NCI-H1436 (cell line): Measurements from ENCODE around the gene OR56A4.

Experiments
- DNase-seq: peaks from one replicate; lab custom pipeline; 2025; lab: John Stamatoyannopoulos, UW

The OR56A4 gene, protein sequence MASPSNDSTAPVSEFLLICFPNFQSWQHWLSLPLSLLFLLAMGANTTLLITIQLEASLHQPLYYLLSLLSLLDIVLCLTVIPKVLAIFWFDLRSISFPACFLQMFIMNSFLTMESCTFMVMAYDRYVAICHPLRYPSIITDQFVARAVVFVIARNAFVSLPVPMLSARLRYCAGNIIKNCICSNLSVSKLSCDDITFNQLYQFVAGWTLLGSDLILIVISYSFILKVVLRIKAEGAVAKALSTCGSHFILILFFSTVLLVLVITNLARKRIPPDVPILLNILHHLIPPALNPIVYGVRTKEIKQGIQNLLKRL

DNA sequence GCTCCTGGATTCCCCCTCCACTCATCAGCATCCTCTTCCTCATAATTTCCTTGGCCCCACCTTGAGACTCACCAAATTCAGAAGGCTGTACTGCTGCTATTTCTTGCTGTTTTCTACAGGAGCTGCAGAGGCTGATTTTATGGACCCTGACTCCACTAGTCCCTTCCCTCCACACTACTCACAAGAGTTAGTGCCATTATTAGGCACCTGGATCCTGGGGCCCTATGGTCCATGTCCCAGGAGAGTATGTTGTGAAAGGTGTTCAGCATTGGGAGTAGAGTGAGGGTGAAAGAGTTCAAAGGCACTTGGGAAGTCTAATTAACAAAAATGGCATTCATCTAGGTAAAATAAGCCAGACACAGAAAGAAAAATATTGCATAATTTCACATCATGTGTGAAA lies at the start of gene OR56A4:
TSS of gene OR56A4 (minus strand) at position 101 of the 400 bp plus-strand sequence. CDS start 3,954 bp downstream, outside the sequence.
- no peak for DNase-seq

DNA sequence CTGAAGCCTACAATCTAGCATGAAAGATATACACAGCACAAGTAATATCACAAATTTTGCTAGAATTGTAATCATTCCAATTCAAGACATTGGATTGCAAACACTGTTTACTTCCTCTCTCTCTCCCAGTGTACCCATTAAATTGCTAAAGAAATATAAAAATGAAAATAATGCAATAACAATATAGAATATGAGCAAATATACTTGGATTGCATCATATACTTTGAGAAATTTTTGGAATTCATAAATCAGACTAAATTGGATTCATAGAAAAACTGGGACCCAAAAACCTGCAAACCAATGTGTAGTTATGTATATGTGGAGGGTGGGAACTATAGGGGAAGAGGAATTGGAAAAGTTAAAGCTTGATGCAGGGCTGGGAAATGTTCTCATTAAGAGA lies 48.8 kb upstream of the OR56A4 start:
- no peak for DNase-seq

GRCh38 chr11:6052374-6052773 lies 45.6 kb upstream of the OR56A4 start:
- no peak for DNase-seq

- no peak for DNase-seq
Observed at GRCh38 chr11:6040874-6041273, 34.1 kb upstream of the OR56A4 start.

DNA sequence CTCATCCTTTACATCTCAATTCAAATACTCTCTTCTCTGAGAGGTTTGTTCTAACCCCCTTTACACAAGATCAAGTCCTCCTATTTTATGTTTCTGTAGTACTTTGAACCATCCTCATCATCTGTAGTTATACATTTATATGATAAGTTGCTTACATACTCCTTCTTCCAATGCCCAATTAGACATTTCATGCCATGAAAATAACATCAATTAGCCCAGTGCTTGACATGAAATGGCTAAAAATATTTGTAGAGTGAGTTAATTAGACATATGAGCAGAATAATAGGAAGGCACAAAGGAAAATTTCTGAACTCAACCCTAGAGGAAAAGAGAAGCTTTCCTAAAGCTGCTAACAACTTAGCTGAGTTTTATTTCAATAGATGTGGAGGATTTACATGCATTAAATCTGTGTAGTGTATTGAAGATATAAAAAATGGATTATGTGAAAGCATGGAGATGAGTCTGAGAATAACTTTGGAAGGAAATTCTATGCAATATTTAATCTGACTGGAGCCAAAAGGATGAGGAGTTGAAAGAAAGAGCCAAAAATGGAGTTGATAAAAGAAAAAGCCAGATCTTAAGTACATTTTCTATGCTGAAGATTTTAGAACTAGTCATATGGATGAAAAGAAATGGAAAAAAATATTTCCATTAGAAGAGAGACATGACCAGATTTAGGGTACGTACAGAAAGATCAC lies 24.1 kb upstream of the OR56A4 start, which contains the start of gene OR56A1:
TSS of gene OR56A1 (minus strand) at position 51 of the 698 bp plus-strand sequence. CDS start 3,066 bp downstream, outside the sequence.
- no peak for DNase-seq

DNA sequence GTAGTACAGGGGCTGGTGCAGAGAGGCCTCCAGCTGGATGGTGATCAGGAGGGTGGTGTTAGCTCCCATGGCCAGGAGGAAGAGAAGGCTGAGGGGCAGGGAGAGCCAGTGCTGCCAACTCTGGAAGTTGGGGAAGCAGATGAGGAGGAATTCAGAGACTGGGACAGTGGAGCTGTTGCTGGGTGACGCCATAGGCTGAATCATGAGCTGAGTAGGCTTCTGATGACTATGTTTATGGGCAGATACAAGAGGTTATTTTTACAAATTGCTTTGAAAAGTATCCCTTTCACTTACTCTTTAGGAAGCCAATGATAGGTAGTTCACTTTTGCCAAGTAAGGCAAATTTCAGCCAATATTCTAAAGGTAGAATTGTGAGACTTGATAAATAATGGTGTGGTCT lies 20.8 kb upstream of the OR56A4 start:
- no peak for DNase-seq

- no peak for DNase-seq
Observed at GRCh38 chr11:6025056-6025455, 18.3 kb upstream of the OR56A4 start.

DNA sequence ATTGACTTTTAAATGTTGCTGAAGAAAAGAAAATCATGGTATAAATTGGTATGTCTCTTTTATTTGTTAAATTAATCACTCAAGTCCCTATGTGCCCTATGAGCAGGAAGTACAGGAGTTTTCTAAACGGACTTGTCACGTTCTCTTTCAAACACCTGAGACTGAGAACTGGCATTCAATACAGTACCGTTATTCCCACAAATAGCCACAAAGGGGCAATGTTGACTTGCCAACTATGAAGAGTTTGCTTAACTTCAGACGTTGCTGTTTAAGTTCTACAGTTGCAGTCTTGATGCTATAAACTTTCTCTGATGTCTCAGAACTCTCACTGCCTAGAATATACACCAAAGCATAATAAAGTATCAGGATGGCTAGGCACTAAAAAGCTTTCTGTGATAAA lies 16.2 kb upstream of the OR56A4 start:
- DNase-seq: peak; percentile 9

GRCh38 chr11:6013042-6013441 lies 6.3 kb upstream of the OR56A4 start:
- DNase-seq: no peak

GRCh38 chr11:6012035-6012668 lies 5.4 kb upstream of the OR56A4 start:
- no peak for DNase-seq

DNA sequence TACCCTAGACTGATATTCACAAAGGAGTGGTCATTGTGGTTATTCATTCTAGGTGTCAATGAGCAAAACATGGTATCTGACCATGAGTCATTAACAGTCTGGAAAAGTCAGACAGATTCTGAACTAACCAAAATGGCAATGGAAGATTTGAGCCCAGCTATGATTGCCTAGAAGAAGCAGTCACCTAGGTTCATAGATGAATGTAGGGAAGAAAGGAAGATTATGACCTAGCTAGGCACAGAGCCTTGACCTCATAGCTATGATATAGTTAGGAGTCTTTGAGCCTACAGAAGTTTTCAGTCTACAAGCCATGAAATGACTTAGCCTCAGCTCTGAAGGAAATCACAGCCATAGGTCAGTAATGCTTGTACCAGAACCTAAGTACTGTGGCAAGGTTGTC lies 351 bp downstream of the OR56A4 start:
- no peak for DNase-seq

- no peak for DNase-seq
Observed at GRCh38 chr11:6002202-6002699, 4.5 kb downstream of the OR56A4 start.

GRCh38 chr11:5994791-5995190 lies 12.0 kb downstream of the OR56A4 start:
- no peak for DNase-seq

DNA sequence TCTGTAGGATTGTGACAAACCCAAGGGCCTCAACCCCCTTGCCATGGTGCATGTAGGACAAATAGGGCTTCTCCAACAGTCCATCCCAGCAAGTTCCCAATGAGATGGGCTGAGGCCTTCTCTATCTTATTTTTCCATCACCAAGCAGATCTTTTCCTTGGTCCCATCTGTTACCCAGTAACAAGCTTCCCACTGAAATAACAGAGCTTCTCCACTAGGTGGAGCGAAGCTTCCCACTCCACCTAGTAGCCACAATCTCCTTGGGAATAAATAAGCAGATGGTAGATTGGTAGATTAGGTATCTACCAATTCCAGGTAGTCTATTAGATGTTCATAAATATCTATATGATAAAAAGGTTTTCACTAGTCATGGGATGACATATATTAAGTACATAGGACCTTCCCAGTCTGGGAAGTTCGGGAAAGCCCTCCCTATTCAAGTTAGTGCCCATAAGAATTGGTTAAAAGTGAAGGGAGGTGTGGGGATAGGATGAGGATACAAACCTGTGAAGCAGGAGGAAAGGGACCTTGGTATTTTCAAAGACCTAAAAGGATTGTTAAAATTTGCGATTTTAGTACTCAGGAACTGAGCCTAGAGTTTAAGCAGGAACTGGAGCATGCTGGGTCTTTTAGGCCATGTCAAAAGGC lies 14.0 kb downstream of the OR56A4 start:
- no peak for DNase-seq

DNA sequence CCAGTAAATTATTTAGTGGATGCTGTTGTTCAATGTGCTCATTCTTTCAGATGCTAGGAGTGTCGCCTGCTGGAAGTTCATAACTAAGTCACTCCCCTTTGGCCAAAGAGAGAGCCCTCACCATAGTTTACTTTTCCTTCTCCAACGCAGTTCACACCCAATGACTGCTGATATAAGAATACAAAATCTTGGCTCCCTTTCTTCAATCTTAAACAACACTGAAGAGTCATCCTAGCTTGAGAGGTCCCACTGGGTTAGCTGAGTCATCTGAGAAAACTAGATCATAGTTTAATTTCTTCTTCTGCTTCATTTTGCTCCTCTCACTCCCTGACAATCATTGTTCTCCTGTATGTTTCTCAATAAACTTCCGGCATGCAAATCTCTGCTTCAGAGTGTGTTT lies 14.6 kb downstream of the OR56A4 start:
- DNase-seq: no peak

GRCh38 chr11:5989203-5989602 lies 17.5 kb downstream of the OR56A4 start:
- no peak for DNase-seq

DNA sequence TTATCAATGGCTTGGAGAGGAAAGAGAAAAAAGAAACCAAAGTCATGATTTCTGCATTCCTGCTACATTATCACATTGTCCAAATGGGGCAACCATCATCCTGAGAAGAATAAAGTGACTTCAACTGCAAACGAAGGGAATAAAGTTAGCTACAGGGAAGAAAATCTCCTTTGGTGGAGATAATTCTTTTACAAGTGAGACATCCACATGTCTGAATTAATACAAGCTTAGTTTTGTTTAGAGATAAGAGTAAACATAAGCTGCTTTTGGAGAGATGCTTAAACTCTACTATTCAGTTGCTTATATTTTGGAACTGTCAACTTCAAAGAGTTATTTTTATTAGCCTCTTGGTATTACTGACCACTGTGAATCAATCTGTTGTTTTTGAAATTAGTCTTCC lies 19.9 kb downstream of the OR56A4 start, which contains the start of gene OR52L1:
TSS of gene OR52L1 (minus strand) at position 101 of the 400 bp plus-strand sequence. CDS start at position 46, 55 bp downstream.
- no peak for DNase-seq

GRCh38 chr11:5983443-5983842 lies 23.3 kb downstream of the OR56A4 start:
- no peak for DNase-seq

- no peak for DNase-seq
Observed at GRCh38 chr11:5973530-5973929, 33.2 kb downstream of the OR56A4 start.

DNA sequence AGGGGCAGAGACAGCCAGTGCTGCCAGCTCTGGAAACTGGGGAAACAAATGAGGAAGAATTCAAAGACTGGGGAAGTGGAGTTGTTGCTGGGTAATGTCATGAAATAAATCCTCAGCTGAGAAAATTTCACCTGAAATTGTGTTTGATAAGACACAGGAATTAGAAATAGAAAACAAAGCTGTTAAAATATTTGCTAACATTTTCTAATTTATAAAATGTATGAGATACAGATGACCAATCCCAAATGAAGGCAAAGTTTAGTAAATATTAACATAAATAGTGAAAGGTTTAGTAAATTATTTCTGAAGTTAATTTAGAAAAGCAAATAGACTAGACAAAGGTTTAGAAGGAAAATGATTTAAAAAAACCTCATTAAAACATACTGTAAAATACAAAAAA lies 38.4 kb downstream of the OR56A4 start, which contains the start of gene OR56A5:
TSS of gene OR56A5 (minus strand) at position 101 of the 400 bp plus-strand sequence. CDS start at position 101, 0 bp downstream.
- DNase-seq: no peak

- DNase-seq: no peak
Observed at GRCh38 chr11:5967708-5968107, 39.0 kb downstream of the OR56A4 start.

- no peak for DNase-seq
Observed at GRCh38 chr11:5966958-5967357, 39.8 kb downstream of the OR56A4 start.
